Lower leg skin (tissue), 4 donors: ENCODE results near the gene MCTP1. TPM values are rescaled to one million over a fixed set of nuclear protein-coding genes. Genes with fewer than 3 reads are reported as not detected.

Source experiments
- DNase-seq, 2 donors: peaks; one replicate each; pipeline ENCODE4 v3.0.0-alpha.2; 2019; ENCODE audit warnings: low spot score in 2 of 2
- H3K4me3 ChIP-seq: fragments of 200-600 bp; sonication (generic); 2 replicates; pipeline ENCODE4 v1.5.1; 2017; ENCODE audit warnings: mild to moderate bottlenecking, low read depth; ENCODE audit not compliant: poor library complexity, severe bottlenecking
- POLR2A ChIP-seq, 2 donors: fragments of 450-650 bp; IDR thresholded peaks; one replicate each; pipeline ENCODE4 v1.6.1; 2016 to 2017; ENCODE audit warnings: antibody characterized with exemption in 2 of 2, mild to moderate bottlenecking in 1 of 2, moderate library complexity in 1 of 2
- WGBS, 2 donors: methylation state at CpG; one replicate each; pipeline ENCODE4 v1.1.5; 2018; 5-methylcytosine and 5-hydroxymethylcytosine counted together
- intact Hi-C: fragments of 100-400 bp; cut with DNase I; formaldehyde crosslinking; loops from one replicate; pipeline ENCODE4 v1.15.0; 2023; ENCODE audit warnings: low total_unique reads
- total RNA-seq, 4 donors: library from RNA; depleted of rRNA; stranded (reverse); fragments of >200 nt; gene quantifications; one replicate each; pipeline ENCODE4 v1.1.0, GENCODE V29; 2016
- TF ChIP-seq, protein P1 (sequence below), 3 donors: fragments of 450-650 bp; IDR thresholded peaks; one replicate each; pipeline ENCODE4 v1.5.1; 2016; ENCODE audit warnings: antibody characterized with exemption in 3 of 3, mild to moderate bottlenecking in 3 of 3, moderate library complexity in 2 of 3

Gene MCTP1
- total RNA-seq, 4 donors from 2014 or later = 6.3 to 36.5 (median 9.8) TPM

DNA sequence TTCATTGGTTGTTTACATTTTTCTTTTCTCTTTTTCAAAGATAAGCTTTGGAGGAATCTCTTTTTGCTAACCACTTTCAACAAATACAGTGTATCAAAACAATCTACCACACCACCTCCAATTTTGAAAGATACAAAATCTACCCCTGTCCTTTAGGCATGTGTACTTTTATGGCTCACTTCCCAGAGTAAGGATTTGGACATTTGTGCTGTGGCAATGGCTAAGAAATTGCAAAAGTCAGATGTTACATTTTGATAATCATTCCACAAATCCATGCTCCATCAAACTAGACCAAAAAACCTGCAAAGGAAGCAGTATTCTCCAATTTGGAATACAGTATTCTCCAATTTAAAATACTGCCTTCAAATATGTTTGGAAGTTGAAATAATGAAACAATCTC lies 204.9 kb downstream of the MCTP1 start:
- intact Hi-C loops = no loop called here
- TF ChIP-seq POLR2A (IDR thresholded peaks at IDR 0.05) = no peak
- TF ChIP-seq, protein P1, sequence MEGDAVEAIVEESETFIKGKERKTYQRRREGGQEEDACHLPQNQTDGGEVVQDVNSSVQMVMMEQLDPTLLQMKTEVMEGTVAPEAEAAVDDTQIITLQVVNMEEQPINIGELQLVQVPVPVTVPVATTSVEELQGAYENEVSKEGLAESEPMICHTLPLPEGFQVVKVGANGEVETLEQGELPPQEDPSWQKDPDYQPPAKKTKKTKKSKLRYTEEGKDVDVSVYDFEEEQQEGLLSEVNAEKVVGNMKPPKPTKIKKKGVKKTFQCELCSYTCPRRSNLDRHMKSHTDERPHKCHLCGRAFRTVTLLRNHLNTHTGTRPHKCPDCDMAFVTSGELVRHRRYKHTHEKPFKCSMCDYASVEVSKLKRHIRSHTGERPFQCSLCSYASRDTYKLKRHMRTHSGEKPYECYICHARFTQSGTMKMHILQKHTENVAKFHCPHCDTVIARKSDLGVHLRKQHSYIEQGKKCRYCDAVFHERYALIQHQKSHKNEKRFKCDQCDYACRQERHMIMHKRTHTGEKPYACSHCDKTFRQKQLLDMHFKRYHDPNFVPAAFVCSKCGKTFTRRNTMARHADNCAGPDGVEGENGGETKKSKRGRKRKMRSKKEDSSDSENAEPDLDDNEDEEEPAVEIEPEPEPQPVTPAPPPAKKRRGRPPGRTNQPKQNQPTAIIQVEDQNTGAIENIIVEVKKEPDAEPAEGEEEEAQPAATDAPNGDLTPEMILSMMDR (IDR thresholded peaks at IDR 0.05) = no peak
- no peak for DNase-seq
- H3K4me3 ChIP-seq = no peak overlapping the region

DNA sequence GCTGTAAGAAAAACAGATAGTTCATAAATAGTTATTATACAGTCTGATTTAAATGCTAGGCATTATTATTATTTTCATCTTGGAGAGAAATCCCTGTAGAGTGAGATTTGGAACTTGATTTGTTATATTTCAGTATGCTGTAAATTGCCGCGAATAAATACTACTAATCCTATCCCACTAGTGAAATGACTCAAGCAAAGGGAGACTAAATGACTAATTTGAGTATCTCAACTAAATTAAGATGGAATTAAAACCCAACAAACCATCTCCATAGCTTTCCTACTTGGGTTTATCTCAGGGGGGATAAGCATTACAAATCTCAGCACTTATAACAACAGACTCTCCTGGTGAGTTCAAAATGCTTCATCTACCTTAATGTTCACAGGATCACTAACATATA lies 206.0 kb downstream of the MCTP1 start:
- WGBS, 2 donors = 90 to 96% methylated on average over 2 of the region's 2 CpGs
- TF ChIP-seq POLR2A (IDR thresholded peaks at IDR 0.05) = no peak
- TF ChIP-seq, protein P1 (IDR thresholded peaks at IDR 0.05) = no peak
- intact Hi-C loops = no loop called here
- no peak for DNase-seq
- no peak overlapping the region for H3K4me3 ChIP-seq

DNA sequence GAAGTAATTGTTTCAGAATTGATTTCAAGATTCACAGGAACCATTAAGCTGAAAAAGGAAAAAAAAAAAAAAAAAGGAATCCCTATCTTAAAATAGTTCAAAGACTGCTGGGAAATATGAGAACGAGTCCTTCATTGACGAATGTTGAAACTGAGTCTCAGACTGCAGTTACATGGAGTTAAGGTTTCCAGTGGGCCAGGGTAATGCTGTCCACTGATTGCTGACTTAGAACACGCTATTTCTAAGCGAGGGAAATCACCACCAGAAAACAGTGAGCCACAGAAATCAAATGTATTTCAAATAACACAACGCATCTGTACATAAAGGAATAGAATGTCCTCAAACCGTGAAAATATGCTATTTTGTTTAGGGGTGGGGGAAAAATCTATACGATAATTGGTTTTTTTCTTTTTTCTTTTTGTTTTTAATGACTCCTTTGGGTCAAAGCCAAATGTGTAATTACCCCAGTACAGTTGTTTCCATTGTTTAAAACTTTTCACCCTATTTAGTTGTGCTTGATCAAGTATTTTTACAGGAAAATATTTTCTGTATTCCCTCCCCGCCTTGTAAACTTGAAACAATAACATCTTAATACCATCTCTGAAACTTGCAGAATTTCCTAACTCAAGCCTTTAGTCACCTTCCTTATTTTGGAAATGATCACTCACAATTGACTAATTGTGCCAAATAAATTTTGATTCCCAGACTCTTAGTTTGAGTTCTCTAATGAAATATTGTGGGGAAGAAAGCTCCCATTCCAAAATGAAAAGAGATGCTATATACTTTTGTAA lies 208.3 kb downstream of the MCTP1 start:
- TF ChIP-seq, protein P1 (IDR thresholded peaks at IDR 0.05) = no peak
- no peak for TF ChIP-seq POLR2A (IDR thresholded peaks at IDR 0.05)
- WGBS, 2 donors = 70 to 71% methylated on average over 8 of the region's 8 CpGs
- no peak for DNase-seq
- no peak overlapping the region for H3K4me3 ChIP-seq
- intact Hi-C loops = no loop called here

DNA sequence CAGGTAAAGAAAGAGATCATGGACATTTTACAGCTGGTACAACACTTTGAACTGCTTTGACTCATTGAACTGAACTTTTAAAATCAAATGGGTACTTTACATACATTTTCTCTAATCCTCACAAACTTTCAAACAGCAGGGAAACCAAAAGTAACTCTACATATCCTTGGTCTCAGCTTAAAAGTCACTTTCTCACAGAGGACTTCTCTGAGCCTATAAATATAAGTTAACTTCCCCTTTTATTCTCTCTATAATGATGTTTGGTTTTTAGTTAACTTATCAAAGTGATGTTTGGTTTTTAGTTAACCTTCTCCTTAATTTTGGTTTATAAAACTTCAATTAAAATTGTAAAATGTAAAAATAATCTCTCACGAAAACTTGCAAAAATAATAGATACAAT lies 209.8 kb downstream of the MCTP1 start:
- TF ChIP-seq POLR2A (IDR thresholded peaks at IDR 0.05) = no peak
- intact Hi-C loops = no loop called here
- H3K4me3 ChIP-seq = no peak overlapping the region

DNA sequence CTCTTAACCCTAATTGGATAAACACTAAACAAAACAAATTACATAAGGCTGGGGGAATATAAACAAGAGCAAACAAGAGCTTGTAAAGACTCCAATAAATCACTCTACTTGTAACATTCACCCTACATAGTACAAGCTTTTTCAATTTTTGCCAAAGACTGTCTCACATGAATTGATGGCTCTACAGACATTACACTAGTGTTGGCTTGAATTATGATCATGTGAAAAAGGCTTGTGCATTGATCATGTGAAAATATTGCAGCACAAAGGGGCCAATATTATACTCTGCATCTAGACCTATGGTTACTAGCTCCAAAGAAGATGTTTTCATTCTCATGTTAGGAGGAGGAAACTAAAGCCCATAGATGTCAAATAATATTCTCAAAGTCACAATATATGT lies 212.6 kb downstream of the MCTP1 start:
- TF ChIP-seq POLR2A (IDR thresholded peaks at IDR 0.05) = no peak
- TF ChIP-seq, protein P1 (IDR thresholded peaks at IDR 0.05) = no peak
- no peak for DNase-seq
- H3K4me3 ChIP-seq = no peak overlapping the region
- intact Hi-C loops = no loop called here

More for the DNA sequence above, 209.8 kb downstream of the MCTP1 start:
- no peak for DNase-seq
- WGBS, 2 donors = 89 to 97% methylated on average over 1 of the region's 1 CpG

DNA sequence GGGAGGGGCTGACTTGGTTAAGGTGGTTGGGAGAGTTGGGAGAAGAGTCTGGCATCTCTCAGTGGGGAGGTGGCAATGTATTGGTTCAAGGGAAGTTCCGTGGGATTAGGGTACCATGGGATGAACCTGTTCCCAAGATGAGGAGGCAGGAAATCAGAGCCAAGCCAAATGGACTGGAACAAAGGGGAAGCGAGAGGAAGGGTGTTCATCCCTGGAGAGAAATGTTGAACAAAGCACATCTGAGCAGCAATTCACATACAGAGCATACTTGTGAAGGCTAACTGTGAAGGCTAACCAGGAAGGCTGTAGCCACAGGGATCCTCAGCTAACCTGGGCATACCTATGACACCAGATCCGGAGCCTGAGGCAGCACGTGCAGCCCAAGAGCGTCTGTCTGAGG lies 214.0 kb downstream of the MCTP1 start:
- 88 to 93% methylated on average over 5 of the region's 5 CpGs for WGBS, 2 donors
- DNase-seq = no peak
- H3K4me3 ChIP-seq = no peak overlapping the region
- TF ChIP-seq, protein P1 (IDR thresholded peaks at IDR 0.05) = no peak
- no peak for TF ChIP-seq POLR2A (IDR thresholded peaks at IDR 0.05)
- intact Hi-C loops = no loop called here
